ENCODE results near the gene NR1H3.

- TF ChIP-seq MAX (IDR thresholded peaks at IDR 0.05) (no peak), RAD21 (IDR thresholded peaks at IDR 0.05; ENCODE audit: low read depth) (no peak), EP300 (IDR thresholded peaks at IDR 0.05; ENCODE audit: borderline replicate concordance) (no peak), TAF1 (IDR thresholded peaks at IDR 0.05; ENCODE audit: low read depth) (no peak), ZBTB7A (IDR thresholded peaks at IDR 0.05; ENCODE audit: low read depth) (no peak), FOXM1 (IDR thresholded peaks at IDR 0.05; ENCODE audit: borderline replicate concordance, low read depth) (no peak), REST (IDR thresholded peaks at IDR 0.05; ENCODE audit: low read depth) (no peak), CEBPB (IDR thresholded peaks at IDR 0.05) (no peak), NFIC (IDR thresholded peaks at IDR 0.05) (no peak), EGR1 (IDR thresholded peaks at IDR 0.05) (no peak)
Observed at GRCh38 chr11:47233051-47233450, 24.7 kb upstream of the NR1H3 start.
